ENCODE results near the gene TSHZ2.
"Not testable (repeated sequence)": the region's sequence is repeated elsewhere in the genome, so short reads cannot be mapped to it uniquely, and the experiment has no call there.

Gene TSHZ2

GRCh38 chr20:52998268-52998667 lies 26.1 kb downstream of the TSHZ2 start:
- DNase-seq, result no peak

DNA sequence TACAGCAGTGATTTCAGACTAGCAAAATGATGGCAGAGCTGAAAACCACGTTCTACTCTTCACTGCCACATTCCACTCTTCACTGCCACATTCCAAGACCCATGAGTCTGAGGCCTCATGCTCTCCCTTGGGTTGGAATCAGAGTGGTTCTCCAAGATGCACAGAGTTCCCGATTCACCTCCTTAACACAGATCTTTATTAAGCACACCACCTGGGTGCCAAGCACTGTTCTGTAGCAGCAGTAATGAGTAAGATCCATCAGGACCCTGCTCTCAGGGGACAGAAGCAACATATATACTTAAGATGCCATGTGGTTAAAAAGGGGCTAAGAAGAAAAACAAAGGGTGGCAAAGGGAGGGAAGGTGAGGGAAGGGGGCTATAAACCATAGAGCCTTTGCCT lies 26.9 kb downstream of the TSHZ2 start:
- DNase-seq, result no peak

DNA sequence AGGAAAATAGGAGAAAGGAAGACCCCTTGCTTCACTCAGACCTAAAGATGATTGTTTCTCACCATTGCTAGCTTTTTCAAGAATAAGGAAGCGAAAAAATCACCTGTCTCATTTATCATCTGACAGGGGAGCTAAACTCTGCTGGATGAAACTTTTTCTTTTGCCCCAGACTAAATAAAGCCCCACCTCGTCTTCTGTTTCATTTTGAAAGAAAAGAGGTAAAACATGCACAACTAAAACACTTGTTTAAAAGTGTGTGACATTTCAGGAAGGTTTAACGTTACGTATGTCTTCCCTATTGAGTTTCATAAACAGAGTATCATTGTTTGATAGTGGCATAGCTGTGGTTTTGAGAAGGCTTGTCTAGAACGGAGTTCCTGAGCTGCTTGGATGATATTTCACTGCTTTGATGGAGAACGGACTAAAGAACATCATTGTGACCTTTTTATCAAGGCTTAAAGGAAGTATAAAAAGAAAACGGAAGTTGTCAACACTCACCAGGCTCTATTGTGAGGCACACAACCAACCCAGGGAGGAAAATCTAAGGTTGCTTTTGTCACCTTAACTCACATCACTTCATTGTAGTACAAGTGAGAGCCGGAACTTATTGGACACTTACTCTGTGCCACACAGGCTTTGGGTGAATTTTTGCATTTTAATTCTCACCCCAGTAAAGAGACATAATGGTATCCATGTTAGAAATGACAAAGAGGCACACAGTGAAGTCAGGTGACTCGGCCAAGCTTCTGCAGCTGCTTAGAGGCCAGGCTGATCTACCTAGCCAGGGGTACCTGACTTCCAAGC lies 29.5 kb downstream of the TSHZ2 start:
- DNase-seq, result no peak

DNA sequence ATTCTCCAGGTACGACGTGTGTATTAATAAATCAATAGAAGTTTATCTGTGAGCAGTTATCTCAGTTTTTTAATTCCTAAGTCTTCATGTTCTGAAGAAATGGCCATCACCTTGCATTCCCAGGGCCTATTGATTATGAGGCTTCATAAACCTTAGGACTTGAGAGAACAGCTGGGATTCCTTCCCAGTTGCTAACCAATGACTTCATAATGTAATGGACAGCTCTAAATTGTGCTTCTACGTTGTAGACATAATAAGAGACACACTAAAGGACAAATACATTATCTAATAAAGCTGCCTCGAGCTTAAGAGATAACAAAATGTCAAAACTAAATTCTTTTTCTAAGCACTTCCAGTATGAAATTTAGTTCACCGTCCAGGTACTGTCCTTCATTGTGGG lies 30.6 kb downstream of the TSHZ2 start:
- DNase-seq, result no peak

GRCh38 chr20:53003420-53004154 lies 31.4 kb downstream of the TSHZ2 start:
- DNase-seq, result peak; percentile 36

DNA sequence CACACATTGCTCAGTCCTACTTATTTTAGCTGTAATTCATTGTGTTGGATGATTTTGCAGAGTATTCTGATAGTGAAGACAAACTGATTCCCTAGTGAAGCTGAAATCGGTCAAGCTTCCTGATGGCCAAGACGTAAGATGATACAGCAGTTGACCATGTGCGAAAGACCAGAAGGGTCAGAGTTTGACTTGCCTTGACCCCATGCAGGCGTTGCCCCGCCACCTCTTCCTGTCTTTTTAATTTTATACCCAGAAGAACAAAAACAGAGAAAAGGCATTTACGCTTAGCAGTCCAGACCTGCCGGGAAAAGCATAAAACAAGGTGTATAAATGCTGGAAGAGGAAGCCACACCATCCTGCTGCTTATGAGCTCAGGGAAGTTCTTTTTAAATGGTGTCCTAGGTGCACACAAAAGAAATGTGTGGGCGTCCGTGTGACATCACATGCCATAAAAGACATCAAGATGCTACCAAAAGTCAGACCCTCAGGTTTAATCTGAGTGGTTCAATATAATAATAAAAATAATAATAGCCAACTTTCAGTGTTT lies 32.2 kb downstream of the TSHZ2 start:
- no peak for DNase-seq

DNA sequence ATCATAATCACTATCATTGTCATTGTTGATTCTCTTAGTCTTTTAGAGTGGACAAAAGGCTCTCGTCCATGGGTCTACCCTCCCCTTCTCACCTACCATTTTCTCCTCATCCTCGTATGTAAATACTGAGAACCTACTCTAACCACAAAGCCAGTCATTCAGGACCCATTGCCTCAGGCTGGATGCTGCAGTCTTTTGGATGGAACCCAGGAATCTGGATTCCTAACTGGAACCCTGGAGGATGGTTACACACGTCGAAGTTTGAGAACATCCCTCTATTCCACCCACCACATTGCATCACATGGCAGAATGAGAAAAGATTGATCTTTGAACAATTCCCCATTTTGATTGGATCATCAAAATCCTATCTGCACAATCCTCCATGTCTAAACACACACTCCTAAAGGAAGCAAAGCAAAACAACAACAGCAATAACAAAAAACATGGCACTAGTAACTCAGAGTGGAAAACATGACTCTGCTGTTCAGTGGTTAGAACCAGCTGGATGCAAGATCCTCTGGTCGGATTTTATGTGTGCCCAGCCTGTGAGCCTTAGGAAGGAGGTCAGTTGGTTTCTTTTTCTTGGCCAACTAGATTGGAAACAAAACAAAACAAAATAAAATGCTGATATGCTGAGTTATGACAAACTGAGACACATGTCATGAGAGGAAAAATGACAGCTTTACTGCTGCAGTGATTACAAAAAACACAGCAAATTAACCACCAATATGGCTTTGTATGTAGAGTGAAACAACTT lies 38.0 kb downstream of the TSHZ2 start:
- DNase-seq, result no peak

GRCh38 chr20:53011640-53012039 lies 39.5 kb downstream of the TSHZ2 start:
- no peak for DNase-seq

DNA sequence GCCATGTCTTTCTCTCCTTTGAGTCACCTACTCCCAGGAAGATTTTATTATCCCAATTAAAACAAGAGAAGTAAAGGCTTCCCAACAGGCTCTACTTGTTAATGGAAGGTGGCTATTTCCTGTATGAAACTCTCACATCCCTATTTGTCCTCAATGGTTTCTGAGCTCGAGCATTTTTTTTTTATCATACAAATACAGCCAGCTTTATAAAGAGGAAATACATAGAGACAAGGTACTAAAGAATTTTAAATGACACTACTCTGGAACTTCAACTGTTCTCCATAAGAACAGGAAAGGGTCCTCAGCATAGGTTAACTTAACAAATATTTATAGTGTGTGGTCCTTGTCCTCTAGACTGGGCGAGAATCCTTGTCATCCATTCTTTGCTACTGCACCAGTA lies 41.0 kb downstream of the TSHZ2 start:
- no peak for DNase-seq

- no peak for DNase-seq
These were observed 41.7 kb downstream of the TSHZ2 start for GRCh38 chr20:53013847-53014246.

GRCh38 chr20:53016071-53016470 lies 43.9 kb downstream of the TSHZ2 start:
- no peak for DNase-seq

DNA sequence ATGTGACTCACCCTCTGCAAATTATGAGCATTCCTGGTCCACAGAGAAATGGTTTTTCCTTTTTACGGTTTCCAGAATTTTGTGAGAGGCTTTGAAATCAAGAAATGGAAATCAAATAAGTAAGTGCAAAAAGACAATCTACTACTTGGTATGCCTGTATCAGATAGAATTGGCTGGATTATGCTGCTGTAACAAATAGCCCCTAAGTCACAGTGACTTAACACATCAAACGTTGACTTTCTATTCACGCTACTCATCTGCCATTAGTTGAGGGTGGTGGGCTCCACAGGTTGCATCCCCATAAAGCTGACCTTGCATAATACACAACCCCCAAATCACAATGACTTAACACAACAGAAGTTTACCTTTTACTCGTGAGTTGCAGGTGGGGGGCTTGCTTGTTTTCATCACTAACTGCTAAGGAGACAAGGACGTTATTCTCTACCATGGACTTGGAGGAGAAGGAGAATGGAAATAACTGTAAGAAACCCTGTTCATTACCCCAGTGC lies 44.4 kb downstream of the TSHZ2 start:
- DNase-seq, result no peak

- no peak for DNase-seq
These were observed 45.0 kb downstream of the TSHZ2 start for GRCh38 chr20:53017206-53017605.

GRCh38 chr20:53019464-53019863 lies 47.3 kb downstream of the TSHZ2 start:
- DNase-seq, result no peak

- DNase-seq, result no peak
These were observed 48.2 kb downstream of the TSHZ2 start for GRCh38 chr20:53020376-53020775.

DNA sequence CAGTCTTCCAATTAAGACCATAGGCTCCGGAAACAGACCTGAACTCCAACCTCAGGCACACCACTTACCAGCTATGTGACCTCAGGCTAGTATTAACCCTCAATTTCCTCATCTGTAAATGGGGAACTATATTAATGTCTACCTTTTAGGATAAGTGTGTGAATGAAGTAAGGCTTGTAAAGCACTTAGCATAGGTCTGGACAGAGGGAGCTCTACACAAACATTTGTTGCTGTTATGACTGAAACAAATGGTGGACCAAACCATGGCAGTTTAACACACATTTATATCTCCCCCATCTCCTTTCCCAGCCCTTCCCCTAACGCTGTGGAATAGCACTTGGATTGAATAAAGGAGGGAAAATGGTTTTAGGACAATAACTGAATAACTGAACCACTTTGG lies 48.7 kb downstream of the TSHZ2 start:
- DNase-seq, result no peak

- DNase-seq, result no peak
These were observed 49.8 kb downstream of the TSHZ2 start for GRCh38 chr20:53021934-53022333.

DNA sequence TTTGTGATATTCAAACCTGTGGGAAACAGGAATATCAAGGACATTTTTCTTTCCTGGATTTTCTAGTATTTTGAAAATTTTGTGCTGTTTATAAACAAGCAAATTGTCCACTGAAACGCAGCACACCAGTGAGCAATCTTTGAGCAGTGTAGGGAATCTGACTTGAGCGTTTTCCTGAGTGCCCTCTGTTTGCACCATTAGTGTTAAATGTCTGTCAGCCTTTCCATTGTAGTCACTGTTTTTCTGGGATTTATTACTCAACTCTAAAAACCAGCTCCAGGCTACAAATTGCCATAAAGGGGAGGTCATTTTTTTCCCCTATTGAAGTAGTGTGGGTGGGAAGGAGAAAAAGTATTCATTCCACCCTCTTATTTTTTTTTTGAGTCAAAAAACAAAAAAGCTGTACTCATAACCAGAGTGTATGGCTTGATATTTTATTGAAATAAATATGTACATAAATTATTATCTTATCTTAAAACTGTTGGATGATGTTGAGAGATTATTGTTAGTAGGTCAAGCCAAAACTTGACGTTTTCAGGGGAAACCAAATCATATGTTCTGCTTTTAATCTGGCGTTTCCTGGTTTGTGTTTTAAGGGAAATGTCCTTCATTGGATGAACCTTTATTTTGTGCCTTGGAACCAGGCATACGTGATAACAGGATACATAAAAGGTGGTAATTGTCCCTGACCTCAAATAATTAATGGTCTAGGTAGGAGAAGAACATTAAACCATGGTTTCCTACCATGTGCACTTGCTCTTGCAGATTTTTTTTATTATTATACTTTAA lies 51.8 kb downstream of the TSHZ2 start:
- DNase-seq, result no peak

GRCh38 chr20:53024653-53025052 lies 52.5 kb downstream of the TSHZ2 start:
- DNase-seq, result not testable (repeated sequence)

DNA sequence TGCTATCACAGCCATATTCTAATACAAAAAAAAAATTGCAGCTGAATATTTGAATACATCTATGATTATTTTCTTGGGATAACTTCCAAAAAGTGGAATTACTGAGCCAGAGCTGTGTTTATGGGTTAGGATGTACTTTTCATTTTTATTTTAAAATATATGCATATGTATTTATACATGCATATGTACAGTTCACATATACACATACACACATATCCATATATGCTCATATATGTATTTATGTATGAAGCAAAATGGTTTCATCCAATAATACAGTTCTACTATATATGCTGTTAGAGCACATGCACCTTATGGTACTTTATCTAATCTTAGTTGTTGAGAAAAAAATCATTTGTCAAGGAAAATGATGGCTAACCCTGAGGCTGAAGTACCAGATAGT lies 54.9 kb downstream of the TSHZ2 start:
- no peak for DNase-seq

GRCh38 chr20:53028337-53029007 lies 56.3 kb downstream of the TSHZ2 start:
- DNase-seq, result no peak

- DNase-seq, result no peak
These were observed 57.9 kb downstream of the TSHZ2 start for GRCh38 chr20:53030061-53030460.

Data from NCI-H1436 (cell line).